Esophagus muscularis mucosa (tissue), 2 donors: ENCODE data around the gene ZBP1.

Experiments
- EP300 ChIP-seq: sonication (generic); formaldehyde crosslinking; IDR thresholded peaks from one replicate; pipeline ENCODE4 v1.6.1; 2017; ENCODE audit warnings: antibody characterized with exemption
- POLR2A ChIP-seq: fragments of 450-650 bp; IDR thresholded peaks from one replicate; pipeline ENCODE4 v1.6.1; 2017; ENCODE audit warnings: antibody characterized with exemption, moderate library complexity, mild to moderate bottlenecking, low read depth

- no peak for TF ChIP-seq EP300
- TF ChIP-seq POLR2A = no peak
These were observed 7.8 kb downstream of the ZBP1 start for GRCh38 chr20:57612436-57612835.
